HEK293 (cell line): ENCODE measurements around the gene CCDC150.

Experiments used
- ZNF544 ChIP-seq: fragments of 450-650 bp; formaldehyde crosslinking; IDR thresholded peaks from 2 replicates; pipeline ENCODE4 v1.5.0; 2017; ENCODE audit warnings: missing biosample characterization, missing genetic modification characterization
- TF ChIP-seq, protein P1 (sequence below): fragments of 450-650 bp; formaldehyde crosslinking; IDR thresholded peaks from 2 replicates; pipeline ENCODE4 v1.5.1; 2016; ENCODE audit warnings: missing biosample characterization, missing genetic modification characterization
- TF ChIP-seq, protein P2 (sequence below): fragments of 450-650 bp; formaldehyde crosslinking; IDR thresholded peaks from 2 replicates; pipeline ENCODE4 v1.5.1; 2016; ENCODE audit warnings: missing biosample characterization, missing genetic modification characterization

DNA sequence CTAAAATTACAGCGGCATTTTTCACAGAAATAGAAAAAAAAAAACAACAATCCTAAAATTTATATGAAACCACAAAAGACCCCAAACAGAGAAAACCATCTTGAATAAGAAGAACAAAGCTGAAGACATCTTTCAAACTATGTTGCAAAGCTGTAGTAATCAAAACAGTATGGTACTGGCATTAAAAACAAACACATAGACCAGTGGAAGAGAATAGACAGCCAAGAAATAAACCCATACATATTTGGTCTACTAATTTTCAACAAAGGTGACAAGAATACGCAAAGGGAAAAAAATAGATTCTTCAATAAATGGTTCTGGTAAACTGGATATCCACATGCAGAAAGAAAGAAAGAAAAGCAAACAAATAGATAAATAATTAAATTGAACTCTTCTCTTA lies 9.0 kb upstream of the CCDC150 start:
- TF ChIP-seq, protein P1, sequence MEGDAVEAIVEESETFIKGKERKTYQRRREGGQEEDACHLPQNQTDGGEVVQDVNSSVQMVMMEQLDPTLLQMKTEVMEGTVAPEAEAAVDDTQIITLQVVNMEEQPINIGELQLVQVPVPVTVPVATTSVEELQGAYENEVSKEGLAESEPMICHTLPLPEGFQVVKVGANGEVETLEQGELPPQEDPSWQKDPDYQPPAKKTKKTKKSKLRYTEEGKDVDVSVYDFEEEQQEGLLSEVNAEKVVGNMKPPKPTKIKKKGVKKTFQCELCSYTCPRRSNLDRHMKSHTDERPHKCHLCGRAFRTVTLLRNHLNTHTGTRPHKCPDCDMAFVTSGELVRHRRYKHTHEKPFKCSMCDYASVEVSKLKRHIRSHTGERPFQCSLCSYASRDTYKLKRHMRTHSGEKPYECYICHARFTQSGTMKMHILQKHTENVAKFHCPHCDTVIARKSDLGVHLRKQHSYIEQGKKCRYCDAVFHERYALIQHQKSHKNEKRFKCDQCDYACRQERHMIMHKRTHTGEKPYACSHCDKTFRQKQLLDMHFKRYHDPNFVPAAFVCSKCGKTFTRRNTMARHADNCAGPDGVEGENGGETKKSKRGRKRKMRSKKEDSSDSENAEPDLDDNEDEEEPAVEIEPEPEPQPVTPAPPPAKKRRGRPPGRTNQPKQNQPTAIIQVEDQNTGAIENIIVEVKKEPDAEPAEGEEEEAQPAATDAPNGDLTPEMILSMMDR (tag by site-specific recombination), result no peak
- no peak for TF ChIP-seq ZNF544 (tag by site-specific recombination)
- TF ChIP-seq, protein P2, sequence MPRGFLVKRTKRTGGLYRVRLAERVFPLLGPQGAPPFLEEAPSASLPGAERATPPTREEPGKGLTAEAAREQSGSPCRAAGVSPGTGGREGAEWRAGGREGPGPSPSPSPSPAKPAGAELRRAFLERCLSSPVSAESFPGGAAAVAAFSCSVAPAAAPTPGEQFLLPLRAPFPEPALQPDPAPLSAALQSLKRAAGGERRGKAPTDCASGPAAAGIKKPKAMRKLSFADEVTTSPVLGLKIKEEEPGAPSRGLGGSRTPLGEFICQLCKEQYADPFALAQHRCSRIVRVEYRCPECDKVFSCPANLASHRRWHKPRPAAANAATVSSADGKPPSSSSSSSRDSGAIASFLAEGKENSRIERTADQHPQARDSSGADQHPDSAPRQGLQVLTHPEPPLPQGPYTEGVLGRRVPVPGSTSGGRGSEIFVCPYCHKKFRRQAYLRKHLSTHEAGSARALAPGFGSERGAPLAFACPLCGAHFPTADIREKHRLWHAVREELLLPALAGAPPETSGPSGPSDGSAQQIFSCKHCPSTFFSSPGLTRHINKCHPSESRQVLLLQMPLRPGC (tag by site-specific recombination), result no peak
